22Rv1 (cell line): ENCODE data around the gene MYO7B.

Source experiments
- CTCF ChIP-seq: fragments of 450-650 bp; IDR thresholded peaks from 2 replicates; pipeline ENCODE4 v1.5.1; 2017; ENCODE audit warnings: mild to moderate bottlenecking
- ZFX ChIP-seq: fragments of 450-650 bp; IDR thresholded peaks from 2 replicates; pipeline ENCODE4 v1.6.1; 2017; ENCODE audit warnings: antibody characterized with exemption, borderline replicate concordance

GRCh38 chr2:127655209-127656073, 120.0 kb downstream of the MYO7B start:
- TF ChIP-seq CTCF (no peak), ZFX (no peak)
